IMR-90 (cell line): ENCODE data around the gene TSC1.

Experiments
- CTCF ChIP-seq: conservative IDR thresholded peaks from 2 replicates; pipeline ENCODE4 v1.5.1; 2012; ENCODE audit warnings: mild to moderate bottlenecking, low read depth, low read length, improper control_type of control experiment
- ELK1 ChIP-seq: fragments of 150-350 bp; IDR thresholded peaks from 2 replicates; pipeline ENCODE4 v1.6.1; 2016; ENCODE audit warnings: low read depth, mild to moderate bottlenecking, low read length, moderate library complexity, borderline replicate concordance
- FOS ChIP-seq: fragments of 150-350 bp; IDR thresholded peaks from 2 replicates; pipeline ENCODE4 v1.6.1; 2016; ENCODE audit warnings: low read depth, low read length
- MAZ ChIP-seq: IDR thresholded peaks from 2 replicates; pipeline ENCODE4 v1.6.1; 2012; ENCODE audit warnings: low read depth, mild to moderate bottlenecking, low read length, improper control_type of control experiment, moderate library complexity, borderline replicate concordance
- POLR2A ChIP-seq: IDR thresholded peaks from 2 replicates; pipeline ENCODE4 v1.6.1; 2012; ENCODE audit warnings: mild to moderate bottlenecking, low read depth, low read length
- RAD21 ChIP-seq: IDR thresholded peaks from 2 replicates; pipeline ENCODE4 v1.6.1; 2012; ENCODE audit warnings: low read length, improper control_type of control experiment
- RCOR1 ChIP-seq: IDR thresholded peaks from 2 replicates; pipeline ENCODE4 v1.6.1; 2012; ENCODE audit warnings: mild to moderate bottlenecking, low read length, improper control_type of control experiment; ENCODE audit not compliant: insufficient replicate concordance
- SMC3 ChIP-seq: fragments of 150-350 bp; IDR thresholded peaks from 2 replicates; pipeline ENCODE4 v1.6.1; 2016; ENCODE audit warnings: low read depth, mild to moderate bottlenecking, antibody characterized with exemption, low read length, moderate library complexity
- USF2 ChIP-seq: fragments of 150-350 bp; IDR thresholded peaks from 2 replicates; pipeline ENCODE4 v1.6.1; 2017; ENCODE audit warnings: mild to moderate bottlenecking, antibody characterized with exemption, low read length, low read depth

- no peak for TF ChIP-seq CTCF
- no peak for TF ChIP-seq USF2
- no peak for TF ChIP-seq POLR2A
- TF ChIP-seq SMC3 = no peak
- no peak for TF ChIP-seq FOS
- no peak for TF ChIP-seq RCOR1
- no peak for TF ChIP-seq MAZ
- no peak for TF ChIP-seq ELK1
- TF ChIP-seq RAD21 = no peak
Measured at GRCh38 chr9:132857031-132857430, 87.4 kb downstream of the TSC1 start.
